Measurements from ENCODE around the gene LMOD2.

The LMOD2 gene

GRCh38 chr7:123653162-123653561 is 2.5 kb upstream of the LMOD2 start:
- TF ChIP-seq CTCF (IDR thresholded peaks at IDR 0.05) = no peak

GRCh38 chr7:123656544-123657303 is 1.1 kb downstream of the LMOD2 start:
- TF ChIP-seq CTCF (IDR thresholded peaks at IDR 0.05) = no peak

- no peak for TF ChIP-seq CTCF (IDR thresholded peaks at IDR 0.05)
Measured at GRCh38 chr7:123657304-123657685, 1.6 kb downstream of the LMOD2 start.

GRCh38 chr7:123658023-123658422 is 2.4 kb downstream of the LMOD2 start:
- TF ChIP-seq CTCF (IDR thresholded peaks at IDR 0.05) = no peak

DNA sequence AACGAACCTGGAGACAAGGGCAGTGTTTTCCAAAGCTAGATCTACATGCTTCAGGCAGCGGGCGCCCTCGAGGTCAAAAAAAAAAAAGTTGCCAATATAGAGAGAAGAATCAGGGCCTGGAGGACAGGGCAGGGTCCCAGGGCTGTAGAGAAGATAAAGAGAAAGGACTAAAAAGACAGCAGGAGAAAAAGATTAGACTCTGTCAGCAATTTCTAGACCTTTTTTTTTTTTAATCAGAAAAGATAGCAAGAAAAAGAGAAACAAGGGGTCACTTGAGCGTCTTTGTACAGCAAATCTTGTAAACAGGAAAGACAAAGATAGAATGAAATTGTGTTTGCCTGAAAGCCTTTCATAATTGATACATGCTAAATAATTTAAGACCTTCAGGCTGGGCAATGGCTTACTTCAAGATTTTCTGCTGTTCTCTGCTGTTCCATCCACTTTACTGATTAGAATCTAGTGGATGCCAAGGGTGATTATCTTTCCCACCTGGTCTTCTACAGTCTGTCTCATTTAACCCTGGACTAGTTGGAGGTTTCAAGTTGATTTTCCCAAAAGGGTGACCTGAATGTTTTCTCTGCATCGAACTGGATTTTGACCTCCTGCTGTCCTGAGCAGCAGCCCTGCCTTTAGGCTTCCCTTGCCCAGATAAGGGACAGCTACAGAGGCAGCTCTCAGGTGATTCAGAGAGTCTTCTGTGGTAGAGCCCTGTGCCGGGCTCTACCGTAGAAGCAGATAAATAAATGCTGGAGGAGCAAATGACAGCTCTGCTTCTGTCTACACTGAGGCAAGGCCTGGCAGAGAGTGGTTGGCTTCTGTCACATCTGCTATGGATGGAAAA is 5.1 kb downstream of the LMOD2 start:
- no peak for TF ChIP-seq CTCF (IDR thresholded peaks at IDR 0.05)

GRCh38 chr7:123661765-123662164 is 6.1 kb downstream of the LMOD2 start:
- TF ChIP-seq CTCF (IDR thresholded peaks at IDR 0.05) = no peak

GRCh38 chr7:123662293-123662692 is 6.6 kb downstream of the LMOD2 start:
- no peak for TF ChIP-seq CTCF (IDR thresholded peaks at IDR 0.05)

Data from LNCAP (cell line).